ENCODE results near the gene CAMK2N1. TPM values are rescaled to one million over a fixed set of nuclear protein-coding genes. Genes with fewer than 3 reads are reported as not detected.

The CAMK2N1 gene
- total and polyA plus RNA-seq, 2 of the 13 experiments (the other 11 are each of a cell fraction or from before 2014, with no cell fraction given) = 38.0 to 38.6 TPM

GRCh38 chr1:20480243-20480944, 5.6 kb downstream of the CAMK2N1 start (continued):
- TF ChIP-seq FOXA3 (CRISPR knock-in tag; IDR thresholded peaks at IDR 0.05) = peak; percentile 83
- TF ChIP-seq ZBTB10 (CRISPR knock-in tag; IDR thresholded peaks at IDR 0.05; ENCODE audit: borderline replicate concordance) = no peak; the same call in 1 of the 2 replicates
- peak; percentile 18; the same call in 1 of the 2 replicates for TF ChIP-seq TFDP1 (CRISPR knock-in tag; IDR thresholded peaks at IDR 0.05; ENCODE audit: borderline replicate concordance)
- TF ChIP-seq MAFG (CRISPR knock-in tag; IDR thresholded peaks at IDR 0.05) = no peak; the same call in 1 of the 2 replicates
- no peak for TF ChIP-seq ZNF20 (CRISPR knock-in tag; IDR thresholded peaks at IDR 0.05)
- TF ChIP-seq LCORL (IDR thresholded peaks at IDR 0.05) = 0 out of 2 replicates have a peak, but pooled peaks have one; percentile 22
- TF ChIP-seq LCORL (CRISPR knock-in tag; IDR thresholded peaks at IDR 0.05) = peak; percentile 59; the same call in 1 of the 2 replicates
- TF ChIP-seq SALL1 (CRISPR knock-in tag; IDR thresholded peaks at IDR 0.05) = peak; percentile 92
- TF ChIP-seq THRA (CRISPR knock-in tag; IDR thresholded peaks at IDR 0.05; ENCODE audit: borderline replicate concordance) = peak; percentile 96
- peak; percentile 68; the same call in 1 of the 2 replicates for TF ChIP-seq MAZ (IDR thresholded peaks at IDR 0.05; ENCODE audit: borderline replicate concordance, low read depth, low read length)
- TF ChIP-seq MAZ (CRISPR knock-in tag; IDR thresholded peaks at IDR 0.05; ENCODE audit: low read depth) = peak; percentile 51; the same call in 1 of the 2 replicates
- peak; percentile 42; the same call in 1 of the 3 replicates for TF ChIP-seq MXI1 (IDR thresholded peaks at IDR 0.05; ENCODE audit: borderline replicate concordance, low read depth, low read length)
- TF ChIP-seq TFAP4 (IDR thresholded peaks at IDR 0.05; ENCODE audit: borderline replicate concordance, low read depth) = peak; percentile 89
- TF ChIP-seq LRRFIP1 (CRISPR knock-in tag; conservative IDR thresholded peaks at IDR 0.05) = no peak
- no peak for TF ChIP-seq ZNF589 (CRISPR knock-in tag; conservative IDR thresholded peaks at IDR 0.05)
- TF ChIP-seq TERF1 (CRISPR knock-in tag; IDR thresholded peaks at IDR 0.05) = no peak
- peak; percentile 67; the same call in 1 of the 2 replicates for TF ChIP-seq MEIS2 (CRISPR knock-in tag; IDR thresholded peaks at IDR 0.05)
- peak; percentile 80 for TF ChIP-seq FOXO1 (CRISPR knock-in tag; IDR thresholded peaks at IDR 0.05)
- TF ChIP-seq ASH2L (IDR thresholded peaks at IDR 0.05; ENCODE audit: insufficient read length, low read depth, low read length) = peak; percentile 85
